Stimulated activated CD8-positive, alpha-beta memory T cell treated with anti-CD3 and anti-CD28 coated beads, Interleukin-7, amount 100 ng/mL, for 48 hours (primary cell): ENCODE data around the gene GRXCR2.
"Not testable (repeated sequence)": the region's sequence is repeated elsewhere in the genome, so short reads cannot be mapped to it uniquely, and the experiment has no call there.

Experiments used
- DNase-seq, 2 donors: peaks; one replicate each; pipeline ENCODE4 v3.0.0-alpha.2; 2020; ENCODE audit warnings: low read depth in 1 of 2; ENCODE audit errors: extremely low read depth in 1 of 2

The GRXCR2 gene, protein sequence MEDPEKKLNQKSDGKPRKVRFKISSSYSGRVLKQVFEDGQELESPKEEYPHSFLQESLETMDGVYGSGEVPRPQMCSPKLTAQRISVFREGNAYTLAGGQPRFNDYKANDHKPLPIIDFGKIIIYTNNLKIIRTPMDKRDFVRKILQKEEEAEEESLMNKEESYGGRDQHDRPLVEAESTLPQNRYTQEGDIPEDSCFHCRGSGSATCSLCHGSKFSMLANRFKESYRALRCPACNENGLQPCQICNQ

DNA sequence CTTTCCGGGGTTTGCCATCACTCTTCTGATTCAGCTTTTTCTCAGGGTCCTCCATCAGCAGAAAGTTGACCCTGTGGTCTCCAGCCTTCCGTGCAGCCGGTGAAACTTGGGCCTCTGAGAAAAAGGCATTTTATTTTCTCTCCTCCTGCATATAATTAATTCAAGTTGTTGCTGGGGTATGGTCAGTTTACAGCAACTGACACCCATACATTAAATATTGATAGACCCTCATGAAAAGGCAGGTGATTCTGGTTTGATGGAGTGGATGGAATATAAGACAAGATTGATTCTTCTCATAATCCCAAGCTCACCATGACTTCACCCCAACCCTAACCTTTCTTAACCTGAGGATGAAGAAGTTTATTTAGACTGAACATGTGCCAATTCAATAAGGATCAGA is at the start of gene GRXCR2:
GRXCR2 (minus strand) TSS at position 101 of the 400 bp plus-strand sequence; CDS start at position 55, 46 bp downstream.
- no peak for DNase-seq

DNA sequence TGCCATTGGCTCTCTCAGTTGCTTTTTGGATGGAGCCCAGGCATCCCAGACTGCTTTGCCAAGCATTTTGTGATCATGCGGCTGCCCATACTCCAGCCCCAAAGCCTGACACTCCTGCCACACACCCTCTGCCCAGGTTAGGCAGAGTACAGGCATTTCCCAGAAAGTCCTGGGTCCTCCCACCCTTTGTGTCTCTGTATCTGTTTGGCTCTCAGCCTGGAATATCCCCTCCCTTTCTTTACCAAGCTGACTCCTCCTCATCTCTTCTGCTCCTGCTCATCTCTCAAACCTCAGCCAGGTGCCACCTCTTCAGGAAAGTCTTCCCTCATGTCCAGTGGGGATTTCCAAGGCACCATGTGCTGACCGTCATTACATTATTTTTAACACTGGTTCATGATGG is 49.2 kb upstream of the GRXCR2 start:
- DNase-seq, result no peak

DNA sequence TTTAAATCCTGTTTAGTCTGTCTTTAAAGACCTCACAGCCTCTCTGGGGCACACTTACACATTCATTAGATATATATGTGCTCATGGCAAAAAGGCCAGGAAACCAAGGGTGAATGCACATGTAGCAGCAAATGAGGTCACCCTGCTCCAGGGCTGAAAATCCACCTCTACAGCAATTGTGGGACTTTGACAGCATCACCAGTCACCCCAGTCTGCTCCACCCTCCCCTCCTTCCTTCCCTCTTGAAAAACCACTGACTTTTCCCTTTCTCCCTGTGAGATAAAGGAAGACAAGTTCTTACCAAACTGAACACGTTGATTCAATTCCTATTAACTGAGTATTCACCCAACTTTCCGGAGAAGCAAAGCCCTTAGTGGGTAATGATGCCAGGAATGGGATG is 48.4 kb upstream of the GRXCR2 start:
- no peak for DNase-seq

DNA sequence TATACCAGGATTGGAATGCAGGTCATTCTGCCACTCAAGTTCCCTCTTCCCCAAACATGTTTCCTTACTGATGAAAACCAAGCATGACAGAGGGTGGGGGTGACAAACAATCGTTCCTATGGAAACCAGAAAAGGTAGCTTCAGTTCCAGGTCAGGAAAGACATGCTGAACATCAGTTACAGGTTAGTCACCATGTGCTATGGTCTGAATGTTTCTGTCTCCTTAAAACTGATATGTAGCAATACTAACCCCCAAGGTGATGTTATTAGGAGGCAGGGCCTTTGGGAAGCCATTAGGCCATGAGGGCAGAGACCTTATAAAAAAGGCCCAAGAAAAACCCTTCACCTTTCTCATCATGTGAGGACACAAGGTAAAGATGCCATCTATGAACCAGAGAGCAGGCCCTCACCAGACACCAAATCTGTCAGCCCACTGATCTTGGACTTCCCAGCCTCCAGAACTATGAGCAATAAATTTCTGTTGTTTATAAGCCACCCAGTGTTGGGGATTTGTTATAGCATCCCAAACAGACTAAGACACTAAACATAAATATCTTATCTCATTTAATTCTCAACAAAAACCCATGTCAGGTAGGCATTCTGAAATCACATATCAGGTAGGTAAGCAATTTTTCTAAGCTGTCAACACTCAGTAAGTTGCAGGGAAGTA is 47.9 kb upstream of the GRXCR2 start:
- DNase-seq, result no peak

DNA sequence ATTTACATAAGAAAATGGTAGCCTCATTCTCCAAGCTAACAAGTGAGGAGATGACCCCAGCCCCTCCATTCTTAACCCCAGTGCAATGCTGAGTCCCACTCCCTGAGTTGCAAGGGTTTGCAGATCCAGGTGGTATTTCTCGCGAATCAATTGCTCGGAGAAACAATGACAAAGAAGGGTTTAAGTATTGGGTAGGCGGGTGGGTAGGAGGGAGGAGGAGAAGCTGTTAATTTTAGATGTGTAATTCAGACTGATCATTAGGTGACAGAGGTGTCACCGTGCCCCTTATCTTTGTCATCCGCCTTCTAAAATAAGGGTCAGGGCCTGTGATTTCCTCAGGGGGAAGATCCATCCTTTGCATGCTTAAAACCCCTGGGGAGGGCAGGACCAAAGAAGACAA is 46.6 kb upstream of the GRXCR2 start:
- no peak for DNase-seq

DNA sequence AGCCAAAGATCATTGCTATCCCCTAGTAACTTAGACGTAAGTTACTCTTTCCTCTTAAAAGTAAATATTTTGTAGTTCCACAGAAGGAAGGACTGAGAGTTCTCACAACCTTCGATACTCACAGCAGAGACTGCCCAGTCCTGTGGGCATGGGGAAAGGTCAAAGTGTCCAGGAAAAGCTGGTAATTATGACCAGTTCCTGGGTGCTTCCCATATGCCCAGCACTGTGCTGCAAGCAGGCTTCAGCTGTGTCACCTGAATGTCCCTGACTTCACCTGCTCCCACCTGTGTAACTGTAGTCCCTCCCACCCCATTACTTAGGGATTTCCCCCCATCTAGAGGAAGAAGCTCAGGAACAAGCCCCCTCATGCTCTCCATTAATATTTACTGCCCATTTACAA is 45.6 kb upstream of the GRXCR2 start:
- DNase-seq, result no peak

DNA sequence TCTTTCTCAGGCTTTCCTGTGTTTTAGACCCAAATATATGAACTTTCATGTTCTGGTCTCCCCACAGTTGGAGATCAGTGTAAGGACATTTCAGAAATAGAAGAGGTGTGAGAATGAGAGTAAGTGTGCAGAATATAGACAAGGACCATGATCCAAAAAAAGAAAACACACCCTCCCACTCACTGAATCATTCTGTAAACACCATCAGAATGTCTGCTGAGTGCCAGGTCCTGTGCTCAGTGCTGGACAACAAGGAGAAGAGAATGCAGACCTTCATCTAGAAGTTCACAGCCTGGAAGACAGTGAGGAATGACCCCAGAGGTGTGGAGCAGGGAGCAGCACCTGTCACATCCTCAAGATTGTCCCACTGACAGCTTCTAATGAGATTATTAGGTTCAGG is 44.5 kb upstream of the GRXCR2 start:
- DNase-seq, result no peak

DNA sequence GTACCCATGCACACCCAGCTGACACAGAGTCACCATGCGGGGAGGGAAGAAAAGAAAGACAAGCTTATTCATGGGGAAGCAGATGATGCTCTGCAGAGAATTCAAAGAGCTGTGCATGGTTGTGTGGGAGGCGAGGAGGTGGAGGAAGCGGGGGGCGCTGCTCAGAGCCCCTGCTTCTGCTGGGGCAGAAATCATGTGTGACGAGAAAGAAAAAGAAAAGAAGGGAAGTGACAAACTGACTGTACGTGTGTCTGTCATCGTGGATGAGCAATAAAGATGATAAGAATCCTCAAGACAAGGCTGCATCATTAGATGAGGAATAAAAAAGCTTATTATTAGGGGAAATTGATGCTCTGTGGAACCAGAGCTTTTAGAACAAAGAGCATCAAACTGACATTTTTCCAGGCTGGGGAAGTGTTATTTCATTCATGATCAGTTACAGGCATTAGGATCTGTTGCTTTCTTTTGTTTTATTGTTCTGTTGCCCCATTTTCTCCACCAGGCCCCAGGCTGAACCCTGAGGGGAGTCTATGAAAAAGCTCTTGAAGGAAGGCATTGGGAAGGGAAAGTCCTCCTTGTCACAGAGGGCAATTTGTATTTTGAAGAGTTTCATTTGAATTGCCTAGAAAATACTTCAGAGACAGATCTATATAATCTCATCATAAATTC is 43.3 kb upstream of the GRXCR2 start:
- peak in 1 of 2 donors; percentile 2 for DNase-seq

DNA sequence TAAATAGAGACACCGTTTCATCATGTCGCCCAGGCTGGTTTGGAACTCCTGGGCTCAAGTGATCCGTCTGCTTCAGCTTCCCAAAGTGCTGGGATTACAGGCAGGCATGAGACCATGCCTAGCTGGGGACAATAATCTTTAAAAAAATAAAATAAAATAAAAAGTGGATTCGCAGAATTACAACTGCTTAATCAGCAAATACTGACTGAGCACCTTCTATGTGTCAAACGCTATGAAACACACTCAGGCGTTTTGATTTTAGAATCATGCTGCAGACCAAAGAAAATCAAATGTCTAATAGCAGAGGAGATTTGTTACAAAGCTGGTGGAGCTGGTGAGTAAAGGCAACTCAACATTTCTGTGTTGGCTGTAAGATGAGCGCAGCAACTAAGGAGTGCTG is 40.9 kb upstream of the GRXCR2 start:
- no peak for DNase-seq

DNA sequence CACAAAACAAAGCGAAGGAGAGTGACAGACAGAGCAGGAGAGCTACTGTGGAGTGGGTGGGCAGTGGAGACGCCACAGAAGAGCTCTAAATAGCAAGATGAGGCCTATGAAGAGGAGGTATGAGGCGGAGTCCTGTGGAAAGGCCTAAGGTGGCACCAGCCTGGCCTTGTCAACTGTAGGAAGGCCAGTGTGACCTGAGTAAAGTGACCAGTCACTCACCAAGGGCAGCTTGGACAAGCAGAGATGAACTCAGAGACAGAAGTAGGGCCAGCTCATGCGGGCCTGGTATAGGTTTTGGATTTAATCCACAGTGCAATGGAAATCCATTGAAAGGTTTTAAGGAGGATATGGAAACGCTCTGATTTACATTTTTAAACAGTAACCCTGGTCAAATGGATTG is 39.8 kb upstream of the GRXCR2 start:
- no peak for DNase-seq

DNA sequence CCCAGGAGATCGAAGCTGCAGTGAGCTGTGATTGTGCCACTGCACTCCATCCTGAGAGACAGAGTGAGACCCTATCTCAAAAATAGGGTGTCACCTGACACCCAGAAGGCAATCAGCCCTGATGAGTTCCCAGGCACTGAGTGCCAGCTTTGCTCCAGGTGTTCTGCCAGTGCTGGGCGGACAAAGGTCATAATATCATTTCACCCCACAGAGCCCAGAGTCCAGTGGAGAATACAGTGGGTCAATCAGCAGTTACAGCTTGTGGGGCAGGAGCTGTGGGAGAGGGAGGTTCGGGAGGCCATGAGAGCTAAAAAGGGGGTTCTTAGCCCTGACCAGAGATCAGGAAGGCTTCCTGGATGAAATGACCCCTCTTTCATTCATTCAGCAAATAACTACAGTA is 39.2 kb upstream of the GRXCR2 start:
- DNase-seq, result no peak

DNA sequence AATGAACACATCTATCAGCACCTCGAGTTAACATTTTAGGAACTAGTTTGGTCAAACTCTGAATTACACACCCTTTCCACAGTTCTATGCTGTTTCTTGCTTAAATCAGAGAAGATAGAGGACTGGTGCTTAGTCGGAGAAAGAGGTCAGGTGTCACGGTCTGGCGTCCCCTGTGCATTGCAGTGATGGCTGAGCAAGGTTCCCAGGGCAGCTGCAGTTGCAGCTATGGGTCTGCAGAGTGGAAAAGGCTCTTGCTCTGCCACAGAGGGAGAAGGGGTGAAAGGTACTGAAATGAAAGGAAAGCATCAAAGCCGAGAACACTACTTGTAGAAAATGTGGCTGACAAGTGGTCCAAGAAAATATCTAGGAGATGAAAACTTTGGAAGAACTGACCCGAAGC is 38.4 kb upstream of the GRXCR2 start:
- DNase-seq, result no peak

DNA sequence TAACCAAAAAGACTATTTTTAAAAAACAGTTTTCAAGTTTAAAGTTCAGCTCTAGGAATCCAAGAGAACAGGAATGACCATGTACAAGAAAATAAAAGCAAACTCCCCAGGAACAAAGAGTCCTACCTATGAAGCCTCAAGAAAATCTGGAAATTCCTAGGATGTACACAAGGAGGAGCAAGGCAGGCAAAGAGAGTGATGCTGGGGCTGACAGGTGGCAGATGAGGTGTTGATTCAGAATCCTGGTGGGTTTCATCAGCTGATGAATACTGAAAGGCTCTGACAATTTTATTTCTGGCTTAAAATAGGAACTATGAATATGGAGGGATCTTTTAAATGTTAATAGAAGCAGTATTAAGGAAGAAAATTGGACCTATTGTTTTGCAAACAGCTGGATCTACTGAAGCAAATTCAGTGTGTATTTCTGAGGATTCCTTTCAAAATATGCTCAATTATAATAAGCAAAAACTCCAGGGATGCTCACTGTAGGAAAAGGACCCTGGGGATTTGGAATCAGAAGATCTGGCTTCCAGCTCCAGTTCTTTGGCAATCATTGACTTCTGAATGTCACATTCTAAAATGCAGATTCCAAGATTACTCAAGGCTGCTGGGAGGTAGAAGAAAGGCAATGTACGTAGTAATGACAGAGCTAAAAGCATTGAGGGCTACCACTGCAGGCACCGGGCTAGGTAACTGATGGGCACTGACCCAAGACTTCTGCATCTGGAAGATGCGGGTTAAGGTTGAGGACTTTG is 35.6 kb upstream of the GRXCR2 start:
- DNase-seq, result no peak

DNA sequence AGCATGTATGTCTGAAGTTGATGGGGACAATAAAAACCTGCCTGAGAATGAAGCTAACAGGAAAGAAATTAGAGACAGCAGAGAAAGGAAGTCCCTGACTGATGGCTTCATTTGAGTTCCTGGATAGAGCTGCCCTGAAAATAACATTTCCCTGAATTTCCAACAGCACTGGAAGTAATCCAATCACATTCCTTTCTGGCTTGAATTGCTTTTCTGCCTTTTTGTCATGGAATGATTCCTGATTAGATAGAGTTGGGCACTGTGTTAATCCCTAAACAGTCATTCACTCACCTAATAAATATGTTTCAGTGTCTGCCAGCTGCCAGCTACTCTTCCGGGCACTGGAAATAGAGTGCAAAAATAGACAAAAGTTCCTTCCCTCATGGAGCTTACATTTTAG is 33.6 kb upstream of the GRXCR2 start:
- DNase-seq, result no peak

DNA sequence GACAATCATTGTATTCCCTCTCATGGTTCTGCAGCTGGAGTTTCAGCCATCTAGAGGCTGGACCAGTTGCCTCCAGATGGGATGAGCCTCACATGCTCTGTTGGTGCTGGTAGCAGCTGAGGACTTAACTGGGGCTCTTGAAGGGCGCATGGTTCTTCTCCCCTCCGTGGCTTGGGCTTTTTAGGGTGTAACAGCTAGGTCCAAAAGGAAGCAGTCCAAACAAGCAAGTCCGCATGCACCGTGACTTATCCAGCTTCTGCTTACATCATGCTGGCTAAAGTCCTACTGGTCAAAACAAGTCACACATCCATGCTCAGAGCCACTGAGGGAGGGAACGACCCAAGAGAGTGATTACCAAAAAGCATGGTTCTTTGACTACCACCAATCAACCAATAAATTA is 31.9 kb upstream of the GRXCR2 start:
- DNase-seq, result no peak

DNA sequence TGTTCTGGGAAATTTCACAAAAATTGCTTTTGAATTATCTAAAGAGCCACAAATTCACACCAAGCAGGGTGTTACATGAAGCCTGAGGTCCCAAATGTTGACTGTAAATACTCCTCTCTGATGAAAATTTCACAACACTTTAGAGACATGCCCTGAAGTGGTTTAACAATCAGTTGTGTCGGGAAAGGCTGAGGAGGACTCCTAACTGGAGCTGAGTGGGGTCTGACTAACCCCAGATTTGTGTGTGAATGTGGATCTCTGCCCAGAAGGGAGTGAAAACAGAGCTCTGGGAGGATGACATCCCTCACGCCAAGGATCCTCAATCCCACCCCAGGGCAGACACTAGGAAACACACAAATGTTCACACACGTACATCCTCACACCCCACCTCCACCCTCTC is 31.1 kb upstream of the GRXCR2 start:
- DNase-seq, result no peak

DNA sequence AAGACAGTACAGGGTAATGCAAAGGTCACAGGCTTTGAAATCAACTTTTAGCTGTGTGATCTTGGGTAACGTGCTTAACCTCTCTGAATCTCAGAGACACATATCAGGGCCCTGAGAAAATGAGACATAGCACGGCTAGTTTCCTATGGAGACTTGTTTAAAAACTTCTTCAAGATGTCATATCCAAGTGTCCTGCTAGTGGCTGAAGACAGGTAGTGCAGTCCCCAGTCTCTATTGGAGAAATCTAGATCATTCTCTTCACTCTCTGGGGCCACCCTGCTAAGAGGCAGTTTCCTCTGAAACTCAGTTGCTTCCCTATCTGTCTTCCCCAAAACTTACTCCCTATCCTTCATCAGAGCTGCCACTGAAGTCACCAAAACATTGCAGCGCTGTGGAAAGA is 30.3 kb upstream of the GRXCR2 start:
- DNase-seq, result no peak

DNA sequence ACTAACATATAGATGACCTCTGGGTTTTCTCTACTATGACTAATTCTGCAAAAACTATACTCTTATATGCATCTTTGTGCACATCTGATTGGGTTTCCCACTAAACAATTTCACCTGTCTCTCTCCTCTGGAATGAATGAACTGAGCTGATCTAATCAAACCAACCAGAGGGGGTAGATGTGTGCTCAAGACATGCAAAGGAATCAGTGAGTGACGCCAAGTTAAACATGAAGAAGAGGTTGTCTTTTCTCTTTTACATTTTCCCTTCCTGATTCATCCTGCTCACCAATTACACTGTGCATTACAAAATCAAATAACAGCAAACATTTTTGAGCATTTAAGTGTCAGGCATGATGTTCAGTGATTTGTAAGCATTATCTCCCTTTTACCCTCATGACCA is 29.6 kb upstream of the GRXCR2 start:
- DNase-seq, result no peak

DNA sequence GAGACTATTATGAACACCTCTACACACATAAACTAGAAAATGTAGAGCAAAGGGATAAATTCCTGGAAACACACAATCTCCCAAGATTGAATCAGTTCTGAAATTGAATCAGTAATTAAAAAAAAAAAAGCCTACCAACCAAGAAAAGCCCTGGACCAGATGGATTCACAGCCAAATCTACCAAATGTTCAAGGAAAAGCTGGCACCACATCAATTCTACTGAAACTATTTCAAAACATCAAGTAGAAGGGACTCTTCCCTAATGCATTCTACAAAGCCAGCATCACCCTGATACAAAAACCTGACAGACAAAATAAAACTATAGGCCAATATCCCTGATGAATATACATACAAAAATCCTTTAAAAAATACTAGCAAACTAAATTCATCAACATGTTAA is 25.4 kb upstream of the GRXCR2 start:
- no peak for DNase-seq

DNA sequence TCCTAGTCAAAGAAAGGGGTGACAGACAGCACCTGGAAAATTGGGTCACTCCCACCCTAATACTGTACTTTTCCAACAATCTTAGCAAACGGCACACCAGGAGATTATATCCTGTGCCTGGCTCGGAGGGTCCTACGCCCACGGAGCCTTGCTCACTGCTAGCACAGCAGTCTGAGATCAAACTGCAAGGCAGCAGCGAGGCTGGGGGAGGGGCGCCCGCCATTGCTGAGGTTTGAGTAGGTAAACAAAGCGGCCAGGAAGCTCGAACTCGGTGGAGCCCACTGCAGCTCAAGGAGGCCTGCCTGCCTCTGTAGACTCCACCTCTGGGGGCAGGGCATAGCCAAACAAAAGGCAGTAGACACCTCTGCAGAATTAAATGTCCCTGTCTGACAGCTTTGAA is 18.6 kb upstream of the GRXCR2 start:
- not testable (repeated sequence) for DNase-seq

DNA sequence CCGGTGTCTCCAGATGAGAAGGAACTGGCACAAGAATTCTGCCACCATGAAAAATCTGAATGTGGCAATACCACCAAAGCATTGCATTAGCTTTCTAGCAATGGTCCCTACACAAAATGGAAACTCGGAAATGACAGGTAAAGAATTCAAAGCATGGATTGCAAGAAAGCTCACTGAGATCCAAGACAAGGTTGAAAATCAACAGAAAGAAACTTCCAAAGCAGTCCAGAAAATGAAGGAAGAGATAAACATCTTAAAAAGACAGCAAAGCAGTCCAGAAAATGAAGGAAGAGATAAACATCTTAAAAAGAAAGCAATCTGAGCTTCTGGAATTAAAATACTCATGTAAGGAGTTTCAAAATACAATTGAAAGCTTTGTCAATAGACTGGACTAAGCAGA is 16.8 kb upstream of the GRXCR2 start:
- DNase-seq, result no peak
